IPS-20b (cell line): Measurements from ENCODE around the gene ALOXE3.
"Not testable (repeated sequence)": the region's sequence is repeated elsewhere in the genome, so short reads cannot be mapped to it uniquely, and the experiment has no call there.

ENCODE experiments used
- H3K27ac ChIP-seq: one replicate; pipeline ENCODE4 v1.5.1; 2013; ENCODE audit warnings: low read length
- H3K27me3 ChIP-seq: 2 replicates; pipeline ENCODE4 v1.6.1; 2013; ENCODE audit warnings: mild to moderate bottlenecking, low read length, inconsistent platforms; ENCODE audit not compliant: insufficient read depth
- H3K36me3 ChIP-seq: 2 replicates; pipeline ENCODE4 v1.6.1; 2013; ENCODE audit warnings: low read depth, mild to moderate bottlenecking, inconsistent platforms, low read length, moderate library complexity; ENCODE audit not compliant: insufficient read depth
- H3K4me1 ChIP-seq: 2 replicates; pipeline ENCODE4 v1.6.1; 2013; ENCODE audit warnings: mild to moderate bottlenecking, control low read depth, inconsistent platforms, low read length, moderate library complexity; ENCODE audit not compliant: insufficient read depth
- H3K4me3 ChIP-seq: 2 replicates; pipeline ENCODE4 v1.5.1; 2013; ENCODE audit warnings: mild to moderate bottlenecking, low read length, inconsistent platforms
- H3K9ac ChIP-seq: 2 replicates; pipeline ENCODE4 v1.6.1; 2013; ENCODE audit warnings: low read depth, mild to moderate bottlenecking, inconsistent platforms, low read length, moderate library complexity
- H3K9me3 ChIP-seq: 2 replicates; pipeline ENCODE4 v1.6.1; 2013; ENCODE audit warnings: mild to moderate bottlenecking, low read depth, low read length, inconsistent platforms; ENCODE audit not compliant: insufficient read depth

Gene ALOXE3

DNA sequence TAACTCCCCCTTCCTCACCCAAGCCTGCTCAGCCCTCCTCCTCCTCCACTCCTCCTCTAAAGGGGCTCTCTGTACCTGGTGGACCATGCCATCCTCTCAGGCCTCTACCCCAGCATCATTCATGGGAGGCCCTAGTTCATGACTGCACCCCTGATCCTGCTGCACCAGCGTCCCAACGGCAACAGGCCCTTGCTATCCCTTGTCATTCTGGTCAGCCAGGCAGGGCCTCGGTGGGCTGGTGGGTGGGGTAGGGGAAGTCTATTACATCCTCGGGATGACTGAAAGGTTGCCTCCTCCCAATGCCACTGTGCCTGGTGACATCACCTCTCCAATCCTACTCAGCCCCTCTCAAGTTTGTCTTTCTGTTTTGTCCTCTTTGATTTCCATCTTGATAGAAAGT lies 50.5 kb downstream of the ALOXE3 start:
- H3K36me3 ChIP-seq, result no peaks in the 10 kb centered on the region
- no peak overlapping the region for H3K4me3 ChIP-seq
- no peak overlapping the region for H3K27ac ChIP-seq
- H3K9ac ChIP-seq, result no peak overlapping the region
- peaks cover 85% of the 10 kb centered on the region for H3K27me3 ChIP-seq
- no peaks in the 10 kb centered on the region for H3K9me3 ChIP-seq
- H3K4me1 ChIP-seq, result peaks cover 11% of the 10 kb centered on the region

GRCh38 chr17:8066841-8067775 lies 51.2 kb downstream of the ALOXE3 start:
- Histone ChIP-seq H3K27me3 (peaks cover 85% of the 10 kb centered on the region), H3K36me3 (no peaks in the 10 kb centered on the region)

GRCh38 chr17:8064561-8065019 lies 53.7 kb downstream of the ALOXE3 start:
- Histone ChIP-seq H3K27me3 (peaks cover 84% of the 10 kb centered on the region), H3K9me3 (no peaks in the 10 kb centered on the region), H3K4me3 (peak overlapping the region; percentile 32; the same call in 1 of the 2 replicates), H3K4me1 (peaks cover 26% of the 10 kb centered on the region), H3K36me3 (no peaks in the 10 kb centered on the region), H3K9ac (no peak overlapping the region), H3K27ac (no peak overlapping the region)

More at GRCh38 chr17:8066841-8067775, 51.2 kb downstream of the ALOXE3 start:
- Histone ChIP-seq H3K9ac (no peak overlapping the region), H3K4me1 (peaks cover 16% of the 10 kb centered on the region), H3K9me3 (no peaks in the 10 kb centered on the region), H3K27ac (no peak overlapping the region), H3K4me3 (no peak overlapping the region)

DNA sequence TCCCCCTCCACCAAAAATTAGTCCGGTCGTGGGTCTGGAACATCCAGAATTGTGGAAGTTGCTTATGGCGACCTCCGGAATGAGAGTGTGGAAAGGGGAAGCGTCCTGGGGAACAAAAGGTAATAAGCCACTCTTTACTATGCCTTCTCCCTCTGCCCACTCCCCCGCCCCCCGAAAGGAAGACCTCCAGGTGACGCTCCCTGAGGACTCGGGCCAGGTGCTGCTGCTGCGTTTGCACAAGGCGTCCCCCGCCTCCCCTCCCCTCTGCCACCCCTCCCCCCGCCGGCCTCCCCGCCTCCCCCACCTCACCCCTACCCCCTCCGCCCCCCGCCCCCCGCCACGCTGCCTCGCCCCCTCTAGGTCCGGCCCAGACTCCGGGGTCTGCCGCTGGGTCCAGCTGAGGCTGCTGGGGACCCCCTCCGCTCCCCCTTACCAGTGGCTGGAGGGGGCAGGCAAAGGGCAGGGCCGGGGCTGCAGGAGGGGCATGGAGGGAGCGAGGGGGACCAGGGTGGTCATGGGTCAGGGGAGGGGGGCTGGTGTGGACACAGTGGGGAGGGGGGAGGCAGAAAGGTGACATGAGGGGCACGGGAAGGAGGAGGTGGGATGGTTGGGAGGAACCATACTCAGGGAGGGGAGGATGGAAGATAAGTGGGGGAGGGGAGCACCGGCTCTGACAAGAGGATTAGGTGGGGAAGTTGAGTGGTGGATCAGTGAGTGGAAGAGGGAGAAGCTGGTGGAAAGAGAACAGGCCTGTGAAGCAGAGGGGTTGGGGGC lies 54.4 kb downstream of the ALOXE3 start:
- H3K9me3 ChIP-seq, result no peaks in the 10 kb centered on the region
- H3K36me3 ChIP-seq, result no peaks in the 10 kb centered on the region
- peak overlapping the region; percentile 44 for H3K4me3 ChIP-seq
- H3K27ac ChIP-seq, result no peak overlapping the region
- no peak overlapping the region for H3K9ac ChIP-seq
- peaks cover 84% of the 10 kb centered on the region for H3K27me3 ChIP-seq
- H3K4me1 ChIP-seq, result peaks cover 26% of the 10 kb centered on the region

- Histone ChIP-seq H3K4me1 (peaks cover 26% of the 10 kb centered on the region), H3K9ac (peak overlapping the region; percentile 14; the same call in 1 of the 2 replicates), H3K27ac (no peak overlapping the region), H3K36me3 (no peaks in the 10 kb centered on the region), H3K4me3 (peak overlapping the region; percentile 44), H3K9me3 (no peaks in the 10 kb centered on the region), H3K27me3 (peaks cover 81% of the 10 kb centered on the region)
Measured at GRCh38 chr17:8062807-8063483, 55.4 kb downstream of the ALOXE3 start.

GRCh38 chr17:8062435-8062806 lies 55.9 kb downstream of the ALOXE3 start:
- peaks cover 81% of the 10 kb centered on the region for H3K27me3 ChIP-seq
- peaks cover 26% of the 10 kb centered on the region for H3K4me1 ChIP-seq
- peak overlapping the region; percentile 44 for H3K4me3 ChIP-seq
- H3K36me3 ChIP-seq, result no peaks in the 10 kb centered on the region
- H3K9ac ChIP-seq, result peak overlapping the region; percentile 14; the same call in 1 of the 2 replicates
- H3K27ac ChIP-seq, result no peak overlapping the region
- H3K9me3 ChIP-seq, result no peaks in the 10 kb centered on the region

GRCh38 chr17:8061851-8062250 lies 56.5 kb downstream of the ALOXE3 start:
- not testable (repeated sequence) for H3K9me3 ChIP-seq, H3K36me3 ChIP-seq, H3K27ac ChIP-seq
- Histone ChIP-seq H3K4me1 (peaks cover 26% of the 10 kb centered on the region), H3K27me3 (peaks cover 81% of the 10 kb centered on the region), H3K4me3 (peak overlapping the region; percentile 36; the same call in 1 of the 2 replicates), H3K9ac (peak overlapping the region; percentile 21; the same call in 1 of the 2 replicates)

DNA sequence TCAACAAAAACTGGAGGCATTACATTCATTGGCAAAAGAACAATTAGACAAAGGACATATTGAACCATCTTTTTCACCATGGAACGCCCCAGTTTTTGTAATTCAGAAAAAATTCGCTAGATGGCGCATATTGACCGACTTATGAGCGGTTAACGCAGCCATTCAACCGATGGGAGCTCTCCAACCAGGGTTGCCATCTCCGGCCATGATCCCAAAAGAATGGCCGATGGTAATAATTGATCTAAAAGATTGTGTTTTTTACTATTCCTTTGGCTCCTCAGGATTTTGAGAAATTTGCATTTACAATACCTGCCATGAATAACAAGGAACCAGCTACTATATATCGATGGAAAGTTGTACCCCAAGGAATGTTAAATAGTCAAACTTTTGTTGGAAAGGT lies 58.0 kb downstream of the ALOXE3 start:
- Histone ChIP-seq H3K4me3 (no peak overlapping the region), H3K9ac (no peak overlapping the region), H3K36me3 (no peaks in the 10 kb centered on the region), H3K4me1 (peaks cover 26% of the 10 kb centered on the region), H3K9me3 (no peaks in the 10 kb centered on the region), H3K27me3 (peaks cover 82% of the 10 kb centered on the region), H3K27ac (no peak overlapping the region)

DNA sequence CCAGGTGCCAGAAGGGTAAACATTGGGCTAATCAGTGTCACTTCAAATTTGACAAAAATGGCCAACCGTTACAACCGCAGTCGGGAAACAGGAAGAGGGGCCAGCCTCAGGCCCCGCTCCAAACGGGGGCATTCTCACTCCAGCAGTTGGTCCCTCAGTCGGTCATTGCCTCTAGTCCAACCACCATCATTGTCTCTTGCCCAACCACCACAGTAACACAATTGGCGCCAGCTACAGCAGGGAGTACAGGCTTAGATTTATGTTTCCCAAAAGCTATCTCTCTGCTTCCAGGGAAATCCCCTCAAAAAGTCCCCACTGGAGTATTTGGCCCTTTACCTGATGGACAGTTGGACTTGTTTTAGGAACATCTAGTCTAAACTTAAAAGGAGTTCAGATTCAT lies 59.2 kb downstream of the ALOXE3 start:
- H3K4me1 ChIP-seq, result peaks cover 22% of the 10 kb centered on the region
- no peak overlapping the region for H3K9ac ChIP-seq
- H3K4me3 ChIP-seq, result no peak overlapping the region
- H3K9me3 ChIP-seq, result no peaks in the 10 kb centered on the region
- H3K27me3 ChIP-seq, result peaks cover 70% of the 10 kb centered on the region
- H3K36me3 ChIP-seq, result no peaks in the 10 kb centered on the region
- H3K27ac ChIP-seq, result no peak overlapping the region

DNA sequence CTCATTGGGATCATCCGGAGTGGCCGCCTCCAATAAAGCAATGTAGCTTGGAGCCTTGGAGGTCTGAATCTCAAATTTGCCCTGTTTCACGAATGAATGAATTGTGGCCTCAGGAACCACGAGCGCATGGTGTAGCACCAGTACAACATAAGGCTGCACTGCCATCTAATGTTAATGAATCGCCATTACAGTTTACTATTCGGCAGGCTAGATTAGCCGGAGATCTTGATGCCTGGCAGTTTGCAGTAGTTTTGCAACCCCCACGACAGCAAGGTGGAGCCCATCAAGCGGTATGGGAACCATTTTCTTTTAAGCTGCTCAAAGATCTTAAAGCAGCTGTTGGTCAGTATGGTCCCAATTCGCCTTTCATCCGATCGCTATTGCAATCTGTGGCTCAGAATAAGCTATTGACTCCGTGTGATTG lies 60.6 kb downstream of the ALOXE3 start:
- H3K9me3 ChIP-seq, result no peaks in the 10 kb centered on the region
- peaks cover 59% of the 10 kb centered on the region for H3K27me3 ChIP-seq
- no peak overlapping the region for H3K9ac ChIP-seq
- no peak overlapping the region for H3K4me3 ChIP-seq
- no peaks in the 10 kb centered on the region for H3K36me3 ChIP-seq
- H3K27ac ChIP-seq, result no peak overlapping the region
- H3K4me1 ChIP-seq, result peaks cover 15% of the 10 kb centered on the region; the same call in 1 of the 2 replicates

GRCh38 chr17:8056976-8057625 lies 61.2 kb downstream of the ALOXE3 start:
- no peak overlapping the region for H3K4me3 ChIP-seq
- H3K27ac ChIP-seq, result no peak overlapping the region
- peaks cover 53% of the 10 kb centered on the region for H3K27me3 ChIP-seq
- no peaks in the 10 kb centered on the region for H3K36me3 ChIP-seq
- no peaks in the 10 kb centered on the region for H3K9me3 ChIP-seq
- no peak overlapping the region for H3K9ac ChIP-seq
- peaks cover 10% of the 10 kb centered on the region; the same call in 1 of the 2 replicates for H3K4me1 ChIP-seq
